ENCODE results near the gene POLK. TPM values are rescaled to one million over a fixed set of nuclear protein-coding genes. Genes with fewer than 3 reads are reported as not detected.

POLK gene
- total and polyA plus RNA-seq, 2 donors (not counting 3 experiments of a cell fraction or from before 2014, with no cell fraction given), result 5.1 to 27.3 TPM

GRCh38 chr5:75601996-75602395 is 90.3 kb downstream of the POLK start:
- intact Hi-C loops (cut with micrococcal nuclease), result loop anchor here (10.0 kb wide), 1 partner anchor 367 kb away; the partner anchor contains the start of gene ANKRD31
- Histone ChIP-seq H2AFZ (ENCODE audit: low read depth, low read length) (no peak overlapping the region), H3K4me3 (replicated peaks in 1 of 3; ENCODE audit: insufficient read depth in 1 of 3, low read depth in 1 of 3, low read length in 3 of 3) (no peak overlapping the region), H3K9ac (replicated peaks; ENCODE audit: extremely low read depth, insufficient read depth, low read length) (no peak overlapping the region), H3K4me2 (ENCODE audit: insufficient read depth, low read length) (no peak overlapping the region), H3K9me3 (replicated peaks; ENCODE audit: control insufficient read depth, insufficient read depth, low read length) (no peaks in the 10 kb centered on the region), H3K27ac (ENCODE audit: insufficient read depth, low read depth, low read length) (no peak overlapping the region), H3K36me3 (ENCODE audit: control insufficient read depth in 2 of 2, extremely low read depth in 1 of 2, insufficient read depth in 2 of 2, low read length in 2 of 2) (peaks cover 0 to 7% of the 10 kb centered on the region in 2 experiments), H4K20me1 (replicated peaks; ENCODE audit: control insufficient read depth, extremely low read depth, insufficient read depth, low read length) (no peaks in the 10 kb centered on the region), H3K4me1 (ENCODE audit: control insufficient read depth, extremely low read depth, insufficient read depth, low read length) (peaks cover 4% of the 10 kb centered on the region), H3K9me1 (replicated peaks; ENCODE audit: control insufficient read depth, extremely low read depth, insufficient read depth, low read length) (no peaks in the 10 kb centered on the region), H3K27me3 (ENCODE audit: control insufficient read depth in 2 of 2, insufficient read depth in 2 of 2, low read length in 2 of 2) (no peaks in the 10 kb centered on the region), H3K79me2 (ENCODE audit: control insufficient read depth, insufficient read depth, low read length) (no peaks in the 10 kb centered on the region)
- POLR2A ChIA-PET, result no interaction called here
- TF ChIP-seq MAX (IDR thresholded peaks at IDR 0.05; ENCODE audit: insufficient read depth, insufficient read length) (no peak), POLR2AphosphoS5 (IDR thresholded peaks at IDR 0.05; ENCODE audit: insufficient read depth, low read depth, low read length) (no peak), JUN (IDR thresholded peaks at IDR 0.05; ENCODE audit: borderline replicate concordance, insufficient read depth, insufficient read length, low read depth) (no peak), EZH2 (IDR thresholded peaks at IDR 0.05; ENCODE audit: borderline replicate concordance, low read depth, low read length, severe bottlenecking) (no peak), MYC (IDR thresholded peaks at IDR 0.05; ENCODE audit: low read depth, low read length) (no peak), POLR2A (IDR thresholded peaks at IDR 0.05; ENCODE audit: low read depth, low read length) (no peak), FOS (IDR thresholded peaks at IDR 0.05; ENCODE audit: borderline replicate concordance, insufficient read depth, low read length) (no peak), GATA2 (IDR thresholded peaks at IDR 0.05; ENCODE audit: insufficient read depth, insufficient read length, low read depth, low read length) (no peak), CTCF (IDR thresholded peaks at IDR 0.05; ENCODE audit: extremely low read depth in 1 of 2, insufficient read depth in 1 of 2, low read depth in 1 of 2, low read length in 2 of 2) (no peak)
- BruUV-seq (replicated peaks), result no TSS peak
- FAIRE-seq, result no peak
- DNase-seq (ENCODE audit: low read depth, low spot score), result no peak
- CTCF ChIA-PET, result interaction anchor here (1.2 kb wide), 1 partner anchor 79 kb away, joined by 3 read pairs; no protein-coding TSS in a partner anchor
- dilution Hi-C loops (cut with MboI; ENCODE audit: extremely low pct_ligation_motif_present, low sequenced_read_pairs), result no loop called here

Measured in endothelial cell of umbilical vein (primary cell).